Hindlimb muscle (tissue), 1 donor: ENCODE data around the gene CFAP107. TPM values are rescaled to one million over a fixed set of nuclear protein-coding genes. Genes with fewer than 3 reads are reported as not detected.

ENCODE experiments used
- DNase-seq: peaks from one replicate; pipeline ENCODE4 v3.0.0-alpha.2; 2013
- polyA plus RNA-seq: library from polyadenylated mRNA; unstranded; fragments of 120-200 nt; gene quantifications from one replicate; pipeline ENCODE4 v1.2.1, GENCODE V29; 2013; ENCODE audit not compliant: insufficient read length

Gene CFAP107
- polyA plus RNA-seq, 1 donor = 0.09 TPM

DNA sequence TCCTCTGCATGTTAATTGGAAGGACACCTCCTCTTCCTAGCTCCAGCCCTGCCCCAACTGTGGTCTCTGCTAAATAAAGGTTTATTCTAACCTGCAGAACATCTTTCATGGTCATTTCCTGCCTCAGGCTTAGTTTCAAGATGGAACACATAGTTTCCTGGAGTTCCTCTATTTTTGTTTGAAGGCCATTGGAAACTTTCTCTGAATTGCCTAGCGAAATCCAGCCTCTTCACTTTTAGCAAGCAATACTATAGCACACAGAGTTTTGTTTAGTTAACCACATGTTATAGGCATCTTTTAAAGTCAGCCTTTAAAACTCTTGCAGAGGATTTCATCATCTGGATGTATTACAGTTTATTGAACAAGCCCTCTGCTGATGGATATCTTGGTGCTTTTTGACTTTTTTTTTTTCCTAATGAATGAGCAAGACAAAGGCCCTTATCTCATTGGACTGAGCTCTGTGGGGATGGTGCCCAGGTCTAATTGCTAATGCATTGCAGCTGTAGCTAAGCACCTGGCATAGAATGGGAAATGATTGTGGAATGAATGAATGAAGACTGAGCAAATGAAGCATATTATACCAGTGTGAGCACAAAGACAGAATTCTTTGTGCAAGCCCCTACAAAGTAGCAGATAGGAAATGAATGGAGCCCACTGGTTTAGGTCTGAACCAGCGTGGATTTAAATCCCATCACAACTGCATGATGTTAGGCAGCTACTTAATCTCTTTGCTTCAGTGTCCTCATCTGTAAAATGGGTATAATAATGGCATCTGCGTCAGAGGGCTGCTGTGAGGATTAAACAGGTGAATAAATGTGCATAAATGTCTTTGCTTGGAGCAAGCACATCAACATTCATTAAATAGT is 641 bp upstream of the CFAP107 start:
- DNase-seq = no peak

DNA sequence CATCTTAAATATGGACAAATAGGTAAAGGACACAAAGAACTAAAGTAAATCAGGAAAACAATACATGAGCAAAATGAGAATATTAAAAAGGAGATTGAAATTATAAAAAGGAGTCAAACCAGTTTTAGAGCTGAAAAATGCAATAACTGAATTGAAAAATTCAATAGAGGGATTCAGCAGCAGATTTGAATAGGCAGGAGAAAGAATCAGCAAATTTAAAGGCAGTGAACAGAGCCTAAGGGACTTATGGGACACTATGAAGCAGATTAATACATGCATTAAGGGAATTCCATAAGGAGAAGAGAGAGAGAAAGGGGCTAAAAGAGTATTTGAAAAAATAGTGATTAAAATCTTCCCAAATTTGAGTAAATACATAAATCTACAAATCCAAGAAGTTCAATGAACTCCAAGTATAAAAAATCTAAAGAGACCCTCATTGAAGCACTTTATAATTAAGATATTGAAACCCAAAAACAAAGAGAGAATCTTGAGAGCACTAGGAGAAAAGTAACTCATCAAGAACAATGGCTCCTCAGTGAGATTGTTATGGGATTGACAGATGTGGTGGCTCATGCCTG is 2.9 kb downstream of the CFAP107 start:
- no peak for DNase-seq

- DNase-seq = no peak
Measured at GRCh38 chr1:12754738-12755137, 8.7 kb downstream of the CFAP107 start.

- no peak for DNase-seq
Measured at GRCh38 chr1:12756273-12756672, 10.3 kb downstream of the CFAP107 start.

DNA sequence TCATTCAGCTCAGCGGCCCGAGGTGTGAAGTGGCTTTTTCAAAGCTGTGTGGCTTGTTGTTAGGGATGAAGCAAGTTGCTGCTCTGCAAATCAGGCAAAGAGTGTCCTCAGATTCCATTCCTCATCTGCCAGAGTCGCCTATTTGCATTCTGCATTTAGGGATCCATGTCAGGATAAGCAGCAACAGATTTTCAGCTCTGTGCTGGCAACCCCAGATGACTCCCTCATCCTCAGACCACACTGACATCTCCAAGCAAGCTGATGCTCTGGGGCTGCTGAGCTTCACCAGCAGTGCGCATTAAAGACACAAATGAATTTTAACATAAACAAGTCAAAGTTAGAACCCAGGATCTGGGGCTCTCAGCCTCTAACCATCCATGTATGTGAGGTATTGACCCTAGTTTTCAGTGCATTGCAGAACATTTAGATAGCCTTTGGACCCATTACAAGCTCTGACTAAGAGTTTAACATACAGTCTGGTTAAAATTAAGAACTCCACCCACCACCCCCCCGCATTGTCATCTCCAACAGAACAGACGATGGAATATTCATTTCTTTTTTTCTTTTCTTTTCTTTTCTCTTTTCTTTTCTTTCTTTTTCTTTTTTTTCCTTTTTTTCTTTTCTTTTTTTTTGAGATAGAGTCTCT is 10.9 kb downstream of the CFAP107 start:
- no peak for DNase-seq

DNA sequence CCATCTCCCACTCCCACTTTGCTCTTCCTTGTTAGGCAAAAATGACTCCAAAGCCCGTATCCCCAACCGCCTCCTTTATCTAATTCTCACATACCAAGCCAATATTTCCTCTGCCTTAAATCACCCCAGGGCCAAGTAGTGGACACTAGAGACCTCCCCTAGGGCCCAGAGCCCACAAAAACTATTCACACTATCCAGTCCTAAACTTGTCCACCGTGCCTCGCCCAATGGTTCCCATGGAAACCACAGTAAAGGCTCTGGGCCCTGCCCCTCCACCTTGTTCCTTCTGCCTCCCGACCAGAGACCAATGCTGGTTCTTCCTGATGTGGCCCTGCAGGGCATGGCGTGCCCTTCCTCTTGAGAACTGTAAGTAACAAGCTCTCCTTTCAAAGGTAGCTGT is 11.8 kb downstream of the CFAP107 start:
- no peak for DNase-seq

DNA sequence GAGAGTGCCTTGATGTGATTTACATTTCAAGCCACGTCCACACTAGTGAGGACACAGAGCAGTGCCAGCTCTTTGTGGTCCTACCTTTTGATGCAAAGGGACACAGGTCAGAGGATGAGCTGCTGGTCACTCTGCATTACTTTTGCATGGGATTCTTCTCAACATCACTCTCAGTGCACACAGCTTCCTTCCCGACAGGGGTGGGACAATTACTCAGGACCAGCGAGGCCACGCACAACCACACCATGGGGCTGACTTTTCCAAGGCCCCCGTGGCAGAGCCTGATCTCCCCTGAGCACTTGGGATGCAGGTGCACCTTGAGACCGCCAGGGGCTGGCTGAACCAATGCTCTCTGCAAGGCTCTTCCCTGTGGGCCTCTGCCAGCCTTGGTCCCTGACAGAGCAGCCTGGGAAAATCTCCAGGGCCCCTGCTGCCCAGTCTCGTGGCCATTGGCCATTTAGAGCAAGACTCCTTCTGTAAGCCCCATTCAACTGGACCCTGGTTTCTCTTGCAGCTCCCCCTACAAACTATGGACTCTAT is 14.3 kb downstream of the CFAP107 start:
- no peak for DNase-seq

DNA sequence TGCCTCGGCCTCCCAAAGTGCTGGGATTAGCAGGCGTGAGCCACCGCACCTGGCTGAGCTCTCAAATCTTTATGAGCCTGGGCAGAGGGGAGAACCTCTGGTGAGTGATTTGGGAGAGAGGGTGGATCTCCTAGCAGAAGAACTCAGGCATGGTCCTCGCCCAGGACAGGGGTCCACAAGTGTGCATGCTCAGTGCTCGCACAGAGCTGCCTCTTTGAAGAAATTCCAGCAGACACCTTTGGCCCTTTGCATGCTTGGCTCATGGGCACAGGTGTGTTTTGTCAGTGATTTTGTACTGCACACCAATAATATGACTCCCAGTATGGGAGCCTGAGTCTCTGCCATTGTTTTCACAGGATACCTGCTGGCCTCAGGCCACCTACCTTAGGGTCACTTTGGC is 15.8 kb downstream of the CFAP107 start:
- no peak for DNase-seq

- DNase-seq = no peak
Measured at GRCh38 chr1:12762766-12763165, 16.8 kb downstream of the CFAP107 start.

DNA sequence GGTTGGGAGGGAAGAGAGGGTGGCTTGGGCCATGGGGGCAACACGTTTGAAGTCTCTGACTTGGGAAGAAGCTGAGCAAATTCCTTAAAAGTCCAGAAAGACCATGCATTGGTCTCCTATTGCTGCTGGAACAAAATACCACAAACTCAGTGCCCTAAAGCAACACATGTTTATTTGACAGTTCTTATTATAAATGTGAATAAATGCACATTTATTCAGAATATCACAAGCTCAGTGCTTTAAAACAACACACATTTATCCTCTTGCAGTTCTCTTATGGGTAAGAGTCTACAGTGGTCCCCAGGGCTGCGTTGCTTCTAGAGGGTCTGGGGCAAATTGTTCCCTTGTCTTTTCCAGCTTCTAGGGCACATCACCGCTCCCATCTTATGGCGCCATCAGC is 17.5 kb downstream of the CFAP107 start:
- DNase-seq = no peak

DNA sequence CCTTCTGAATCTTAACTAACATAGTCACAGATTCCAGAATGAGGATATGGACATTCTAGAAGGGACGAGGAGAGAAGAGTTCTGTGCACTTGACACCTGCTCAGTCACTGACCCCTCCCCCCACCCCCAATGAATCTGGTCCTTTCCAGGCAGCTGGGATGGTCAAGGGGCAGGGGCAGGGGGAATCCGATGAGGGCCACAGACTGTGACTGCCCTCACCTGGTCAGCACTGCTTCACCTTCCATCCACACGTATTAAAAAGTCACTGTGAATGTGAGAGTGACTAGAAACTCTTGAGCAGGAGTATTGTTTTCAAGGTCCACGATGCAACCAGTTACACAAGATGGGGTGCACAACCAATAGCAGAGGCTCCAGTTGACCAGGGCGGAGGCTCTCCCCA is 18.0 kb downstream of the CFAP107 start:
- DNase-seq = no peak

DNA sequence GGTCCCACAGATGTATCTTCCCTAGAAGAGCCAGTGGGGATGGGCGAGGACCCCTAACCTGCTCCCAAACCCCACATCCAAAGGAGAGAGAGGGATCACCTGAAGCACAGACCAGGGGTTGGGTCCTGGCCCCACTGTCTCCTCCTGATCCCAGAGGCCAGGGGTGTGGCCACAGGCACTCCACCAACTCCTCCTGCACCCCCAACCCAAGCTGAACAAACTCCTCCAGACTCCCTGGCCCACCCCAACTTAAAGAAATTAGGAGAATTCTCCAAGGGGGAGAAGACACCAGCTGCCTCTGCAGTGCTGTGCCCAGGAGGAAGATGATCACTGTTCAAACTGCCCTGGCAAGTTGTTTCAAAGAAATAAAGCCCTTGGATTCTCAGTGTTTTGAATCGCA is 23.0 kb downstream of the CFAP107 start:
- no peak for DNase-seq

GRCh38 chr1:12769976-12770505 is 24.0 kb downstream of the CFAP107 start:
- no peak for DNase-seq

DNA sequence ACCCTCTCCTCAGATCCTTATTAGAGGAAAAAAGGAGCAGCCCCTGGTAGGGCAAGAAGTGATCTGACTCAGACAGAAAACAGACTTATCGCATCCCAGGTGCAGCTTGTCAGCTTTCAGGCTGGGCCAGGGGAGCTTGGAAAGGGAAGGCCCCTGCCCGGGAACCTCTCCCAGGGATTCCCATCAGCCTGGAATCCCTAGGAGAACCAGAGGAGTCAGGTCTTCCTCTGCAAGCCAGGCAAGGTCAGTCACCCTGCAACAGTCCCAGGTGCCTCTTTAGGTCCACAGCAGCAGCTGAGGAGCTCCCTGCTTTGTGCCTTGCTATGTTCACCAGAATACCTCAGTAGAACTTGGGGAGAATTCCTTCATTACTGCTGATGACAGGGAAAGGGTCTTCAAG is 24.6 kb downstream of the CFAP107 start:
- DNase-seq = no peak

GRCh38 chr1:12771186-12771585 is 25.2 kb downstream of the CFAP107 start:
- no peak for DNase-seq

DNA sequence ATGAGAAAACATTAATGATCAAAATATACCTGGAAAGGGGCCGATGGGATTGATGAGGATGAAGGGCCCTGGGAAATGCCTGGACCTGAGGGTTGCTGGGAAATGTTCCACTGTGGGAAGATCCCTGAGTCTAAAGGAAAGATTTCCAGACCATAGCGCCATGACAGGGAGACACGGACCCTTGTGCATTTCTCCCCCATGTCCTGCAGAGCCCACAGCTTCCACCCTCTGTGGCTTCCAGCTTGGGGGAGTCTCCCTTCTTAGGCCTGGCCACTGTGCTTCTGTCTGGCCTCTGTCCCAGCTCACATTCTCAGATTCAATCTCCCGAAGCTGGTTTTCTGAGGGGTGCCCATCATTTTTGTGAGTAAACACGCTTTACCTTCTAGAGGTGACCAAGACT is 26.5 kb downstream of the CFAP107 start:
- no peak for DNase-seq

- DNase-seq = no peak
Measured at GRCh38 chr1:12773438-12773837, 27.4 kb downstream of the CFAP107 start, which contains the start of gene PRAMEF12. PRAMEF12 (plus strand) TSS chr1:12773738; CDS start chr1:12774868, 1,130 bp downstream.

GRCh38 chr1:12774801-12775345 is 28.9 kb downstream of the CFAP107 start:
- no peak for DNase-seq

DNA sequence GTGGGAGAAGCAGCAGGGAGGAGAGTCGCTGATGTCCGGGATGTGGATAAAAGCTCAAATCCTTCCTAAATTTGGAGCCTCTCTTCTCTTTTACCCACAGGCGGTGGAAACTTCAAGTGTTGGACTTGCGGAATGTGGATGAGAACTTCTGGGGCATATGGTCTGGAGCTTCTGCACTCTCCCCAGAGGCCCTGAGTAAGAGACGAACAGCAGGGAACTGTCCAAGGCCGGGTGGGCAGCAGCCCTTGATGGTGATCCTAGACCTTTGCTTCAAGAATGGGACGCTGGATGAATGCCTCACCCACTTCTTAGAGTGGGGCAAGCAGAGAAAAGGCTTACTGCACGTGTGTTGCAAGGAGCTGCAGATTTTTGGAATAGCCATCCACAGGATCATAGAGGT is 29.4 kb downstream of the CFAP107 start:
- DNase-seq = no peak

DNA sequence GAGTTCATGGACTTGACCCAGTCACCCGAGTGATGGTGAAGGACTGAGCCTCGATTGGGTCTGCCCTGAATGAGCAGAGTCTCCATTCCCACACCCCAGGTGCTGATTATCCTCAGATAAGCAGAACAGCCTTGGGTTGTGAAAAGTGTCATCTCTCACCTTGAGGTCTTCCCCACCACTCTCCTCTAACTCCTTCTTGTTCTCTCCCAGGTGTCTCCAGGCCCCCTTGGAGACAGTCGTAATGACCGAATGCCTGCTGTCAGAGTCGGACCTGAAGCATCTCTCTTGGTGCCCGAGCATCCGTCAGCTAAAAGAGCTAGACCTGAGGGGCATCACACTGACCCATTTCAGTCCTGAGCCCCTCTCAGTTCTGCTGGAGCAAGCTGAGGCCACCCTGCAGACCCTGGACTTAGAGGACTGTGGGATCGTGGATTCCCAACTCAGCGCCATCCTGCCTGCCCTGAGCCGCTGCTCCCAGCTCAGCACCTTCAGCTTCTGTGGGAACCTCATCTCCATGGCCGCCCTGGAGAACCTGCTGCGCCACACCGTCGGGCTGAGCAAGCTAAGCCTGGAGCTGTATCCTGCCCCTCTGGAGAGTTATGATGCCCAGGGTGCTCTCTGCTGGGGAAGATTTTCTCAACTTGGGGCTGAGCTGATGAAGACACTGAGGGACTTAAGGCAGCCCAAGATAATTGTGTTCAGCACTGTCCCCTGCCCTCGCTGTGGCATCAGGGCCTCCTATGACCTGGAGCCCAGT is 31.0 kb downstream of the CFAP107 start:
- no peak for DNase-seq

GRCh38 chr1:12778061-12778460 is 32.1 kb downstream of the CFAP107 start:
- no peak for DNase-seq

DNA sequence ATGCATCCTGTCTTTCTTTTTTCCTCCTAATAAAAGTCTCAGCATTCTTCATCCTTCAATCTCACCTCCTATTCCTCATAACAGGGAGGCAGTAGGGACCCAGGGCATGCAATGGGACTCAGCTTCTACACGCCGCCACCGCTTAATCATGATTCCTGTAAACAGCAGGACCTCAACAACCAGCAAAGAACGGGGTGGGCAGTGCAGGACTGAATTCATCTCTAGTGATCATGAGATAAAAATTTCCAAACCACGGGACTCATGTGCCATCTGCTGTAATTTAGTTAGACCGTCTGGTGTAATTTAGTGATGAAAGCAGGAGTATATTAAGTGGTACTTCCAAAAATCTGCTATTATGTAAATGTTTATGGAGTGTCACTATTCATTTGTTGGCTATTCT is 32.9 kb downstream of the CFAP107 start:
- no peak for DNase-seq
